ENCODE results near the gene KATNB1.

- TF ChIP-seq CTCF (IDR thresholded peaks at IDR 0.05) (no peak), POLR2A (IDR thresholded peaks at IDR 0.05) (no peak)
These were observed 62.8 kb downstream of the KATNB1 start for GRCh38 chr16:57798267-57798810.
